PFSK-1 (cell line): Measurements from ENCODE around the gene OR52E1.

Source experiments
- POLR2AphosphoS5 ChIP-seq: IDR thresholded peaks from 2 replicates; pipeline ENCODE4 v1.6.1; 2012; ENCODE audit warnings: low read depth, mild to moderate bottlenecking, control low read depth, low read length, moderate library complexity
- REST ChIP-seq, 2 experiments: IDR thresholded peaks; 2 replicates each; pipeline versions ENCODE4 v1.6.1 to v1.8.0; 2011 to 2012; ENCODE audit warnings: low read depth in 2 of 2, low read length in 2 of 2, control low read depth in 1 of 2, inconsistent platforms in 1 of 2, mild to moderate bottlenecking in 1 of 2, moderate library complexity in 1 of 2; ENCODE audit not compliant: insufficient read depth in 1 of 2
- SIN3A ChIP-seq: IDR thresholded peaks from 2 replicates; pipeline ENCODE4 v1.6.1; 2012; ENCODE audit warnings: mild to moderate bottlenecking, low read length, moderate library complexity, borderline replicate concordance; ENCODE audit not compliant: insufficient read depth
- TAF1 ChIP-seq: IDR thresholded peaks from 2 replicates; pipeline ENCODE4 v1.6.1; 2012; ENCODE audit warnings: low read length, control low read depth, borderline replicate concordance; ENCODE audit not compliant: insufficient read depth

DNA sequence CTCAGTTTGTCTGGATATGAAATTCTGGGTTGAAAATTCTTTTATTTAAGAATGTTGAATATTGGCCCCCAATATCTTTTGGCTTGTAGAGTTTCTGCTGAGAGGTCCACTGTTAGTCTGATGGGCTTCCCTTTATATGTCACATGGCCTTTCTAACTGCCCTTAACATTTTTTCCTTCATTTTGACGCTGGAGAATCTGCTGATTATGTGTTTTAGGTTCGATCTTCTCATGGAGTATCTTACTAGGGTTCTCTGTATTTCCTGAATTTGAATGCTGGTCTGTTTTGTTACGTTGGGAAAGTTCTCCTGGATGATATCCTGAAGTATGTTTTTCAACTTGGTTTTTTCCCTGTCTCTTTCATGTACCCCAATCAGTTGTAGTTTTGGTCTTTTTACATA, 46.0 kb downstream of the OR52E1 start:
- TF ChIP-seq POLR2AphosphoS5 (no peak), SIN3A (no peak), TAF1 (no peak), REST (IDR thresholded peaks at IDR 0.05; ENCODE audit: insufficient read depth in 1 of 2, low read depth in 2 of 2, low read length in 2 of 2) (no peak)
